GM18951 (cell line): Measurements from ENCODE around the gene MEPCE.

Experiments used
- POLR2A ChIP-seq: IDR thresholded peaks from 4 replicates; pipeline ENCODE4 v1.6.1; 2011; ENCODE audit warnings: mild to moderate bottlenecking; ENCODE audit not compliant: insufficient read length, insufficient read depth; ENCODE audit errors: extremely low read depth
- in situ Hi-C: fragments of 300-500 bp; cut with MboI; formaldehyde crosslinking; loops from one replicate; pipeline ENCODE4 v1.12.0; 2022; ENCODE audit warnings: low sequenced_read_pairs, mixed read lengths, inconsistent platforms; ENCODE audit not compliant: unreplicated experiment

Gene MEPCE

GRCh38 chr7:100466653-100467605, 37.3 kb downstream of the MEPCE start:
- in situ Hi-C loops = no loop called here
- TF ChIP-seq POLR2A = no peak

GRCh38 chr7:100467638-100468373, 38.2 kb downstream of the MEPCE start:
- no peak for TF ChIP-seq POLR2A
- in situ Hi-C loops = no loop called here

- peak; percentile 36 for TF ChIP-seq POLR2A
- in situ Hi-C loops = no loop called here
Observed at GRCh38 chr7:100469227-100470044, 39.8 kb downstream of the MEPCE start.

- in situ Hi-C loops = no loop called here
- no peak for TF ChIP-seq POLR2A
Observed at GRCh38 chr7:100471021-100471420, 41.4 kb downstream of the MEPCE start.

- in situ Hi-C loops = no loop called here
- TF ChIP-seq POLR2A = no peak
Observed at GRCh38 chr7:100472121-100472851, 42.7 kb downstream of the MEPCE start.

- TF ChIP-seq POLR2A = no peak
- in situ Hi-C loops = no loop called here
Observed at GRCh38 chr7:100472854-100473499, 43.3 kb downstream of the MEPCE start.

- in situ Hi-C loops = no loop called here
- no peak for TF ChIP-seq POLR2A
Observed at GRCh38 chr7:100475549-100475948, 45.9 kb downstream of the MEPCE start.

GRCh38 chr7:100476101-100476780, 46.6 kb downstream of the MEPCE start:
- no peak for TF ChIP-seq POLR2A
- in situ Hi-C loops = no loop called here

GRCh38 chr7:100476903-100477870, 47.6 kb downstream of the MEPCE start:
- in situ Hi-C loops = no loop called here
- peak; percentile 13 for TF ChIP-seq POLR2A

- no peak for TF ChIP-seq POLR2A
- in situ Hi-C loops = no loop called here
Observed at GRCh38 chr7:100477871-100478267, 48.2 kb downstream of the MEPCE start.

GRCh38 chr7:100478958-100479660, 49.5 kb downstream of the MEPCE start, which contains the start of gene TSC22D4:
Gene TSC22D4 (minus strand): TSS chr7:100479214. CDS start chr7:100478038, 1,176 bp downstream.
- in situ Hi-C loops = no loop called here
- TF ChIP-seq POLR2A = peak; percentile 85
